Liver (tissue), 9 donors: ENCODE measurements around the gene IL1RAPL2. TPM values are rescaled to one million over a fixed set of nuclear protein-coding genes. Genes with fewer than 3 reads are reported as not detected.

Experiments used
- DNase-seq: peaks from one replicate; pipeline ENCODE4 v3.0.0-alpha.2; 2017; ENCODE audit warnings: low spot score
- H3K27ac ChIP-seq, 2 donors: one replicate each; pipeline ENCODE4 v1.7.0; 2013; ENCODE audit warnings: inconsistent platforms in 2 of 2, low read length in 2 of 2, control low read depth in 1 of 2, low read depth in 1 of 2, mild to moderate bottlenecking in 1 of 2
- H3K27me3 ChIP-seq, 4 donors: one replicate each; pipeline versions ENCODE4 v1.6.1 to v1.7.0; 2013; ENCODE audit warnings: low read length in 3 of 4, inconsistent platforms in 1 of 4, mild to moderate bottlenecking in 1 of 4, moderate library complexity in 1 of 4; ENCODE audit not compliant: control insufficient read depth in 4 of 4, insufficient read depth in 4 of 4
- H3K36me3 ChIP-seq, 4 donors: one replicate each; pipeline versions ENCODE4 v1.6.1 to v1.7.0; 2013; ENCODE audit warnings: low read length in 3 of 4, mild to moderate bottlenecking in 3 of 4, low read depth in 1 of 4, moderate library complexity in 1 of 4; ENCODE audit not compliant: control insufficient read depth in 4 of 4, insufficient read depth in 3 of 4
- H3K4me1 ChIP-seq, 4 donors: one replicate each; pipeline versions ENCODE4 v1.6.1 to v1.7.0; 2013; ENCODE audit warnings: low read length in 3 of 4, mild to moderate bottlenecking in 3 of 4, moderate library complexity in 1 of 4; ENCODE audit not compliant: control insufficient read depth in 4 of 4, insufficient read depth in 4 of 4
- H3K4me3 ChIP-seq, 3 donors: one replicate each; pipeline versions ENCODE4 v1.6.1 to v1.7.0; 2013; ENCODE audit warnings: low read length in 3 of 3, control low read depth in 1 of 3, low read depth in 1 of 3, mild to moderate bottlenecking in 1 of 3
- H3K9ac ChIP-seq, 2 donors: one replicate each; pipeline ENCODE4 v1.7.0; 2013; ENCODE audit warnings: low read length in 2 of 2, mild to moderate bottlenecking in 2 of 2, moderate library complexity in 2 of 2, control low read depth in 1 of 2, low read depth in 1 of 2
- H3K9me3 ChIP-seq, 4 donors: one replicate each; pipeline versions ENCODE4 v1.6.1 to v1.7.0; 2013; ENCODE audit warnings: low read length in 3 of 4; ENCODE audit not compliant: control insufficient read depth in 4 of 4
- ATF3 ChIP-seq: IDR thresholded peaks from 2 replicates; pipeline ENCODE4 v1.6.1; 2016; ENCODE audit warnings: antibody characterized with exemption
- CTCF ChIP-seq: fragments of 150-350 bp; IDR thresholded peaks from 2 replicates; pipeline ENCODE4 v1.5.1; 2017; ENCODE audit warnings: improper control_type of control experiment, low read depth, low read length; ENCODE audit not compliant: missing input control
- EGR1 ChIP-seq, 2 donors: IDR thresholded peaks; 2 replicates each; pipeline ENCODE4 v1.6.1; 2016 to 2018; ENCODE audit warnings: antibody characterized with exemption in 2 of 2, low read depth in 2 of 2
- FOXA1 ChIP-seq: IDR thresholded peaks from 2 replicates; pipeline ENCODE4 v1.6.1; 2016; ENCODE audit warnings: antibody characterized with exemption
- FOXA2 ChIP-seq: IDR thresholded peaks from 2 replicates; pipeline ENCODE4 v1.6.1; 2016; ENCODE audit warnings: antibody characterized with exemption
- GABPA ChIP-seq, 2 donors: IDR thresholded peaks in 1 of 2; conservative IDR thresholded peaks in 1 of 2; 2 replicates each; pipeline ENCODE4 v1.6.1; 2016; ENCODE audit warnings: antibody characterized with exemption in 2 of 2, mild to moderate bottlenecking in 1 of 2, moderate library complexity in 1 of 2
- HNF4A ChIP-seq, 2 donors: conservative IDR thresholded peaks; 2 replicates each; pipeline ENCODE4 v1.6.1; 2016; ENCODE audit warnings: antibody characterized with exemption in 2 of 2, mild to moderate bottlenecking in 2 of 2
- HNF4G ChIP-seq: IDR thresholded peaks from 2 replicates; pipeline ENCODE4 v1.6.1; 2016; ENCODE audit warnings: antibody characterized with exemption
- JUND ChIP-seq, 2 donors: IDR thresholded peaks; 2 replicates each; pipeline ENCODE4 v1.6.1; 2016; ENCODE audit warnings: antibody characterized with exemption in 2 of 2
- MAX ChIP-seq: IDR thresholded peaks from 2 replicates; pipeline ENCODE4 v1.6.1; 2016; ENCODE audit warnings: antibody characterized with exemption
- NR2F2 ChIP-seq: IDR thresholded peaks from 2 replicates; pipeline ENCODE4 v1.6.1; 2016; ENCODE audit warnings: antibody characterized with exemption
- RAD21 ChIP-seq, 2 donors: IDR thresholded peaks; 2 replicates each; pipeline ENCODE4 v1.6.1; 2016; ENCODE audit warnings: antibody characterized with exemption in 2 of 2, mild to moderate bottlenecking in 2 of 2
- RXRA ChIP-seq, 2 donors: IDR thresholded peaks; 2 replicates each; pipeline ENCODE4 v1.6.1; 2017 to 2018; ENCODE audit warnings: antibody characterized with exemption in 2 of 2, mild to moderate bottlenecking in 1 of 2
- SP1 ChIP-seq: IDR thresholded peaks from 2 replicates; pipeline ENCODE4 v1.6.1; 2018; ENCODE audit warnings: antibody characterized with exemption, mild to moderate bottlenecking
- TAF1 ChIP-seq: conservative IDR thresholded peaks from 2 replicates; pipeline ENCODE4 v1.6.1; 2016; ENCODE audit warnings: antibody characterized with exemption, mild to moderate bottlenecking
- YY1 ChIP-seq: IDR thresholded peaks from 2 replicates; pipeline ENCODE4 v1.6.1; 2016; ENCODE audit warnings: antibody characterized with exemption, mild to moderate bottlenecking
- ZBTB33 ChIP-seq: IDR thresholded peaks from 2 replicates; pipeline ENCODE4 v1.6.1; 2016; ENCODE audit warnings: antibody characterized with exemption
- polyA plus RNA-seq, 2 donors: library from polyadenylated mRNA; stranded (reverse) in 1 of 2; unstranded in 1 of 2; fragments of 200-250 nt in 1 of 2; fragments of >200 nt in 1 of 2; fragmentation: Nextera tagmentation in 1 of 2; extraction: Ambion mirVana in 1 of 2; gene quantifications; one replicate each; pipeline versions ENCODE4 v1.2.1 to v1.2.3, GENCODE V29; 2013 to 2015
- total RNA-seq, 2 donors: library from RNA; depleted of rRNA; stranded (reverse); fragments of >200 nt; gene quantifications; one replicate each; pipeline ENCODE4 v1.2.3, GENCODE V29; 2014
- TF ChIP-seq, protein P1 (sequence below): IDR thresholded peaks from 2 replicates; pipeline ENCODE4 v1.6.1; 2016; ENCODE audit warnings: antibody characterized with exemption, mild to moderate bottlenecking
- donor health status: healthy.
- donor health status: healthy.
- donor health status: healthy.
- donor health status: healthy.
- donor health status: healthy.

The IL1RAPL2 gene
- total and polyA plus RNA-seq, 4 donors: 0.20 to 1.6 (median 0.91) TPM

- H3K27me3 ChIP-seq: no peaks in the 10 kb centered on the region
- no peaks in the 10 kb centered on the region for H3K4me1 ChIP-seq
- no peaks in the 10 kb centered on the region for H3K9me3 ChIP-seq
- H3K27ac ChIP-seq: no peak overlapping the region
- no peak for DNase-seq
- TF ChIP-seq EGR1 (IDR thresholded peaks at IDR 0.05; ENCODE audit: low read depth in 2 of 2): no peak
- no peak for TF ChIP-seq GABPA (IDR thresholded peaks at IDR 0.05 in 1 of 2, conservative IDR thresholded peaks at IDR 0.05 in 1 of 2)
- no peak for TF ChIP-seq RAD21 (IDR thresholded peaks at IDR 0.05)
- TF ChIP-seq FOXA1: no peak
- TF ChIP-seq HNF4G: no peak
- TF ChIP-seq RXRA (IDR thresholded peaks at IDR 0.05): no peak
- TF ChIP-seq ATF3: no peak
- TF ChIP-seq, protein P1, sequence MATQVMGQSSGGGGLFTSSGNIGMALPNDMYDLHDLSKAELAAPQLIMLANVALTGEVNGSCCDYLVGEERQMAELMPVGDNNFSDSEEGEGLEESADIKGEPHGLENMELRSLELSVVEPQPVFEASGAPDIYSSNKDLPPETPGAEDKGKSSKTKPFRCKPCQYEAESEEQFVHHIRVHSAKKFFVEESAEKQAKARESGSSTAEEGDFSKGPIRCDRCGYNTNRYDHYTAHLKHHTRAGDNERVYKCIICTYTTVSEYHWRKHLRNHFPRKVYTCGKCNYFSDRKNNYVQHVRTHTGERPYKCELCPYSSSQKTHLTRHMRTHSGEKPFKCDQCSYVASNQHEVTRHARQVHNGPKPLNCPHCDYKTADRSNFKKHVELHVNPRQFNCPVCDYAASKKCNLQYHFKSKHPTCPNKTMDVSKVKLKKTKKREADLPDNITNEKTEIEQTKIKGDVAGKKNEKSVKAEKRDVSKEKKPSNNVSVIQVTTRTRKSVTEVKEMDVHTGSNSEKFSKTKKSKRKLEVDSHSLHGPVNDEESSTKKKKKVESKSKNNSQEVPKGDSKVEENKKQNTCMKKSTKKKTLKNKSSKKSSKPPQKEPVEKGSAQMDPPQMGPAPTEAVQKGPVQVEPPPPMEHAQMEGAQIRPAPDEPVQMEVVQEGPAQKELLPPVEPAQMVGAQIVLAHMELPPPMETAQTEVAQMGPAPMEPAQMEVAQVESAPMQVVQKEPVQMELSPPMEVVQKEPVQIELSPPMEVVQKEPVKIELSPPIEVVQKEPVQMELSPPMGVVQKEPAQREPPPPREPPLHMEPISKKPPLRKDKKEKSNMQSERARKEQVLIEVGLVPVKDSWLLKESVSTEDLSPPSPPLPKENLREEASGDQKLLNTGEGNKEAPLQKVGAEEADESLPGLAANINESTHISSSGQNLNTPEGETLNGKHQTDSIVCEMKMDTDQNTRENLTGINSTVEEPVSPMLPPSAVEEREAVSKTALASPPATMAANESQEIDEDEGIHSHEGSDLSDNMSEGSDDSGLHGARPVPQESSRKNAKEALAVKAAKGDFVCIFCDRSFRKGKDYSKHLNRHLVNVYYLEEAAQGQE: no peak
- H3K4me3 ChIP-seq: no peak overlapping the region
- no peaks in the 10 kb centered on the region for H3K36me3 ChIP-seq
- H3K9ac ChIP-seq: no peak overlapping the region
Observed at GRCh38 chrX:104988038-104988437, 422.0 kb downstream of the IL1RAPL2 start.

DNA sequence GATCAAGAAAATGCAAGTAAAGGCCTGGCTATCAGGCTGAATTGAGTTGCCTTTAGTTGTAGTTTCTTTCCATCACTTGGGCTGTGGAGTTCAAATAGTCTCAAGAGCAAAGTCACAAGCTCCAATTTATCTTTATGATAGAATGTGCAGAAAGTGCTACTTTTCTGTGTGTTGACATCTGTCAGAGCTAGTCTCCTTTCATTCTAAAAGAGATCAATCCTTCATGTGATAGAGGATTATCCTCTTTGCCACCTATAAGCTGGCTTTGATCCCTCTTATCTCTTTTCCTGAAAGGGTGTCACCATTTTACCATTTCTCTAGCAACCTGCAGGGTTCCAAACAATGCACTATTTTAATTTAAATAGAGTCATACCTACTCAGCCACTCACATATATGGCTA is 429.5 kb downstream of the IL1RAPL2 start:
- Histone ChIP-seq H3K4me1 (no peaks in the 10 kb centered on the region), H3K36me3 (no peaks in the 10 kb centered on the region), H3K9ac (no peak overlapping the region), H3K27me3 (no peaks in the 10 kb centered on the region), H3K4me3 (no peak overlapping the region), H3K27ac (no peak overlapping the region), H3K9me3 (no peaks in the 10 kb centered on the region)
- TF ChIP-seq MAX (no peak), CTCF (no peak), ATF3 (no peak), YY1 (no peak), ZBTB33 (no peak), HNF4A (conservative IDR thresholded peaks at IDR 0.05) (no peak), NR2F2 (no peak), FOXA2 (no peak), RXRA (IDR thresholded peaks at IDR 0.05) (no peak), JUND (IDR thresholded peaks at IDR 0.05) (no peak), HNF4G (no peak), EGR1 (IDR thresholded peaks at IDR 0.05; ENCODE audit: low read depth in 2 of 2) (no peak), SP1 (no peak), GABPA (IDR thresholded peaks at IDR 0.05 in 1 of 2, conservative IDR thresholded peaks at IDR 0.05 in 1 of 2) (no peak), FOXA1 (no peak), RAD21 (IDR thresholded peaks at IDR 0.05) (no peak), TAF1 (no peak)
- TF ChIP-seq, protein P1: no peak
- no peak for DNase-seq
